ENCODE data around the gene CREB5.

- TF ChIP-seq POLR2AphosphoS5 (IDR thresholded peaks at IDR 0.05) = no peak
- TF ChIP-seq, protein P1, sequence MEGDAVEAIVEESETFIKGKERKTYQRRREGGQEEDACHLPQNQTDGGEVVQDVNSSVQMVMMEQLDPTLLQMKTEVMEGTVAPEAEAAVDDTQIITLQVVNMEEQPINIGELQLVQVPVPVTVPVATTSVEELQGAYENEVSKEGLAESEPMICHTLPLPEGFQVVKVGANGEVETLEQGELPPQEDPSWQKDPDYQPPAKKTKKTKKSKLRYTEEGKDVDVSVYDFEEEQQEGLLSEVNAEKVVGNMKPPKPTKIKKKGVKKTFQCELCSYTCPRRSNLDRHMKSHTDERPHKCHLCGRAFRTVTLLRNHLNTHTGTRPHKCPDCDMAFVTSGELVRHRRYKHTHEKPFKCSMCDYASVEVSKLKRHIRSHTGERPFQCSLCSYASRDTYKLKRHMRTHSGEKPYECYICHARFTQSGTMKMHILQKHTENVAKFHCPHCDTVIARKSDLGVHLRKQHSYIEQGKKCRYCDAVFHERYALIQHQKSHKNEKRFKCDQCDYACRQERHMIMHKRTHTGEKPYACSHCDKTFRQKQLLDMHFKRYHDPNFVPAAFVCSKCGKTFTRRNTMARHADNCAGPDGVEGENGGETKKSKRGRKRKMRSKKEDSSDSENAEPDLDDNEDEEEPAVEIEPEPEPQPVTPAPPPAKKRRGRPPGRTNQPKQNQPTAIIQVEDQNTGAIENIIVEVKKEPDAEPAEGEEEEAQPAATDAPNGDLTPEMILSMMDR (IDR thresholded peaks at IDR 0.05) = no peak
- TF ChIP-seq POLR2A (IDR thresholded peaks at IDR 0.05; ENCODE audit: low read depth) = no peak
- no peak for TF ChIP-seq EP300 (IDR thresholded peaks at IDR 0.05)
These were observed 392.7 kb downstream of the CREB5 start for GRCh38 chr7:28804990-28805389.

Measured in esophagus muscularis mucosa (tissue), 4 donors.